HL-60/S4 treated with retinoic acid at 250 ng/mL for 4 days and 3 days (cell line): ENCODE results near the gene NVL.
"Not testable (repeated sequence)": the region's sequence is repeated elsewhere in the genome, so short reads cannot be mapped to it uniquely, and the experiment has no call there.

Experiments
- in situ Hi-C: fragments of 300-500 bp; cut with MboI; formaldehyde crosslinking; loops from 2 replicates; pipeline ENCODE4 v1.7.0; 2022; ENCODE audit warnings: low sequenced_read_pairs

The NVL gene

GRCh38 chr1:224238212-224238611, 91.8 kb downstream of the NVL start:
- in situ Hi-C loops, result no loop called here

DNA sequence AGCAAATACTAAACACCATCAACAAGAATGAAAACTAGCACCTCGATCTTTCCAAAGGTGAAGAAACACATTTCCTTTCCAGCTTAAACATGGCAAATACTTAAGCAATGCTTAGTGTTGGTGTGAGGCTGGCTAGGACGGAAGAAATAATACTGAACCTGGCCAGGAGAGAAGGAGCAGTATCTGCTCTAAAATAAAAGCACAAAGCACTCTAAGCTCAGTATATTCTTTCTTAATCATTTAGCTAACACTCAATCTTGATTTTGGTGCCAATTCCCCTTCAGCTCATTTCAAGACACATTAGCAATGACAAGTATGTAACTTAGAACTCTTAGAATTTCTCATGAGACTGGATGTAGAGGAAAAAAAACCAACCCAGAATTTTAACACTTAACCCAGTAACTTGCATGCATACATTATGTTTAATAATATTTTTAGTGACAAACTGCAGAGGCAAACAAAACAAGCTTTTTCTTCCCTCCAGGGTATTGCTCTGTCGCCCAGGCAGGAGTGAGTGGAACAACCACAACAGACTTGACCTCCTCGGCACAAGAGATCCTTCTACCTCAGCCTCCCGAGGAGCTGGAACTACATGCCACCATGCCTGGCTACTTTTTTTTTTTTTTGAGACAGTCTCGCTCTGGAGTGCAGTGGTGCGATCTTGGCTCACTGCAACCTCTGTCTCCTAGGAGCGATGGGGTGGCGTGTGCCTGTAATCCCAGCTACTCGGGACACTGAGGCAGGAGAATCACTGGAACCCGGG, 92.7 kb downstream of the NVL start:
- in situ Hi-C loops, result no loop called here

GRCh38 chr1:224235813-224236493, 94.0 kb downstream of the NVL start:
- in situ Hi-C loops, result no loop called here

GRCh38 chr1:224234017-224234416, 96.0 kb downstream of the NVL start:
- in situ Hi-C loops, result no loop called here

- in situ Hi-C loops, result no loop called here
Observed at GRCh38 chr1:224226849-224227502, 103.0 kb downstream of the NVL start.

DNA sequence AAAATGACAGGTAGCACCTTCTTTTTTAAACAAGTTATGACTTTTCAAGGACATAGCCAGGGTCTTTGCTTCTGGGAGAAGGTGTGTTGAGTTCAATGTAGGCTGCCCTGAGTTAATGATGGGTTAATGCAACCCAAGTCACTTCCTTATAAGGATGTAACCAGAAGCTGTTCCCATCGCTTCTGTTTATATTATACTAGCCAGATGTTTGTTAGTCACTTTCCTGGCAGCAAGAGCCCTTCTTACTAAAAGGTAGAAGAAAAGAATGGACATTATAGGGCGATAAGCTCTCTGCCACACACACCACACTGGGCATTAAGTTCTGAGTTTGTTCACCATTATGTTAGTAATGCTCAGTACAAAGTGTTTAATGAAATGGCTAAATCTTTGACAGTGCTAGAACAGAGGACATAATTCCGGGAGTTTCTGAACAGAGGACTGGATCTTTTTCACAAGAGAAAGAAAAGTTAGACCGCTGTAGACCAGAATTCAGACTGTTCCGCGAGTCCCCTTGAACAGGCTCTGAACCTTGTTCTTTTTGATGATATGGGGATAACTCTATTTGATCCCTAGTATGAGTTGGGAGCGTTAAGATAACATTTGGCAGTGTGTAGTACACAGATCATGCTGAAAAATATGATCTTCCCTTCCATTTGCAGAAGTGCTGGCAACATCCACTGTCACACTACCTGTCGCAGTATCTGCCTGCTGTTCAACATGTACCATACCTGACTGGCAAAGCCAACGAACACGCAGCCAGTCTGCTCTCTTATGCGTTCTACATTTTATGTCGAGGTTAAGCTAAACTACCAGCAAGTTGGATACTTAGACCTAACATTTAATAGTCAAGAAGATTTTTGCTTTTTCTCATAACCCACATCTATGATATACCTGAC, 105.9 kb downstream of the NVL start:
- in situ Hi-C loops, result no loop called here

GRCh38 chr1:224219612-224220059, 110.3 kb downstream of the NVL start:
- in situ Hi-C loops, result no loop called here

GRCh38 chr1:224219011-224219611, 110.9 kb downstream of the NVL start:
- in situ Hi-C loops, result no loop called here

DNA sequence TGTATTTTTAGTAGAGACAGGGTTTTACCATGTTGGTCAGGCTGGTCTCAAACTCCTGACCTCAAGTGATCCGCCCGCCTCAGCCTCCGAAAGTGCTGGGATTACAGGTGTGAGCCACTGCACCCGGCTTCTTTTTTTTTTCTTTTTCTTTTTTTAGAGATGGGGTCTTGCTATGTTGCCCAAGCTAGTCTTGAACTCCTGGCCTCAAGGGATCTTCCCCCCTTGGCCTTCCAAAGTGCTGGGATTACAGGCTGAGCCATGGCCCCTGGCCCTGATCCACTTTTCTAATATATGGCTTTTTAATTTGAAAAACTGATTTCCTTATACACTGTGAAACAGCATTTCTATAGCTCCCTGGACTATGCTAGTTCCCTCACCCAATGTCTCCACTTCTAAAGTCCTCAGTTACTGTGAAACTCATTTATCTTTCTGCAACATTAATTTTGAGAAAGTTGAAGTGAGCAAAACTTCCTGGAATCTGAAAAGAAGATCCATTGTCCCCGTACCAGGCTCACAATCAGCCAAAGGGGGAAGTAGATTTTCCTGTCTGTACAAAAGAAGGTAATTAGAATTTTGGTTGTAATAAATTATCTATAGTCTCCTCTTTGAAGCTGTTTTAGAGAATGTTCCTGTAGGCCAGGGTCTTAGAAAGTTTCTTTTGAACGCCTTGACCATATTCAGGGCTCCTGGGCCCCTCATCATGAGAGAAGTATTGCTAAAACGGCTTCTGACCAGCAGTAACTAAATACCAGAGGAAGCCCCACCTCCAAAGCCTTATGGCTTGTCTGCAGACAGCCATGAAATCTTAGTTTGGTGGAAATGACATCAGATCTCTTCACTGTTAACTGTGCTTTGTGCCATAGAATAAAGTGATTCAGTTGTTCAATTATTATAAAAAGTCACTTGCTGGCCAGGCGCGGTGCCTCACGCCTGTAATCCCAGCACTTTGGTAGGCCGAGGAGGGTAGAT, 112.0 kb downstream of the NVL start:
- in situ Hi-C loops, result no loop called here

- in situ Hi-C loops, result no loop called here
Observed at GRCh38 chr1:224216382-224216781, 113.6 kb downstream of the NVL start.

DNA sequence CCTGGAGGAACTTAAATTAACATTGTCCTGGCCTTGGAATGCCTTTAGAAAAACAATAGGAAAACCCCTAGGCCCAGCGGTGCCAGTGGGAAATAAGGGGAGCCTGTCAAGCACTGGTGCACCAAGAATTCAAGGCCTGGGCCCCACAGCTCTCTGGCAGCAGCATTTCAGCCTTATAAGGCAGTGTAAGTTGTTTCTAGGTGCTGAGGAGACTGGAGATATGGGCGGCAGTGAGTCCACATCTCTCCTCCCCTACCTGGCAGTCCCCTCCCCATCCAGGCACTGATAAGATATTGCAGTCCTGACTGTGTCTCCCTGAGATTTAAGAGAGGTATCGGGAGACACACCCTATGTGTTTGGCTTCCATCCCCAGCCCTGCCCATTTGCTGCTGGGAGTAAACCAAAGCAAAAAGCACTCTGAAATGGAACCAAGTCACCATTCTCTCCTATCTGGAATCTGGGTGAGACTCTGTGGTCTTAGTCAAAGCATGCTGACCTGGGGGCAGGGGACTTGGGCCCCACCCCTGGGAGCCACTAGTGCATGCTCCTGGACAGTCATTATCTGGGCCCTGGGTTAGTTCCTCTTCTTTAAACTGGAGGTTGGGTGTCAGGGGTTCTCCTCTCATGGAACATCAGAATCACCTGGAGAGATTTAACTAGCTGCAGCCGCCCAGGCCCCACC, 116.4 kb downstream of the NVL start:
- in situ Hi-C loops, result no loop called here

- in situ Hi-C loops, result no loop called here
Observed at GRCh38 chr1:224212618-224213061, 117.3 kb downstream of the NVL start.

GRCh38 chr1:224211206-224211962, 118.6 kb downstream of the NVL start:
- in situ Hi-C loops, result no loop called here

DNA sequence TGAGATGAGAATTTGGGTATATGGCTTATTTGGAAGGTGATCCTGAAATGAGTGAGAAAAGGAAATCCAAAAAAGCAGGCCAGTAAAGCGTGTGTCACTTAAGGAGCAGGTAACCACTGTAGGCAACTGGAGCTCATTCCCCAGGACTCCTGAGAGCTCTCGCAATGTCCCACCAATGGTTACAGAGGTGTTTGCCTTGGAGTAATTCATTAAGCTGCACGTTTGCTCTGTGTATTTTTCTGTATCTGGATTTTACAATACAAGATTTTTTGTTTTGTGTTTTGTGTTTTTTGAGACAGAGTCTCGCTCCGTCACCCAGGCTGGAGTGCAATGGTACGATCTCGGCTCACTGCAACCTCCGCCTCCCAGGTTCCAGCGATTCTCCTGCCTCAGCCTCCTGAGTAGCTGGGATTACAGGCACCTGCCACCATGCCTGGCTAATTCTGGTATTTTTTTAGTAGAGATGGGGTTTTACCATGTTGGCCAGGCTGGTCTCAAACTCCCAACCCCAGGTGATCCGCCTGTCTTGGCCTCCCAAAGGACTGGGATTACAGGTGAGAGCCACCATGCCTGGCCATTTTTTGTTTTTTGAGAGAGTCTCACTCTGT, 123.9 kb downstream of the NVL start:
- in situ Hi-C loops, result not testable (repeated sequence)

GRCh38 chr1:224205438-224205840, 124.5 kb downstream of the NVL start:
- in situ Hi-C loops, result no loop called here

GRCh38 chr1:224203243-224204016, 126.5 kb downstream of the NVL start:
- in situ Hi-C loops, result no loop called here

DNA sequence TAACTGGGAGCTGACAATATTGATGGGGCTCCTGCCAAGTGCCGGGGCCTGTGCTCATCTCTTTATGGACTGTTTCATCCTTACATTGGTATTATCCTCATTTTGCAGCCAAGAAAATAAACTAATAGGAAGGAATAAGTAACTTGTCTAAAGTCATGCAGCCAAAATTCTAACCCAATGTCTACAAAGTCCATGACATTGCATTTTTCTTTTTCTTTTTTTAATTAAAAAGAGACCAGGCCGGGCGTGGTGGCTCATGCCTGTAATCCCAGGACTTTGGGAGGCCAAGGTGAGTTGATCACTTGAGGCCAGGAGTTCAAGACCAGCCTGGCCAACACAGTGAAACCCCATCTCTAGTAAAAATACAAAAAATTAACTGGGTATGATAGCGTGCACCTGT, 128.1 kb downstream of the NVL start:
- in situ Hi-C loops, result no loop called here
